SH-SY5Y (cell line): ENCODE results near the gene PLEKHG7.

Experiments used
- GATA2 ChIP-seq: IDR thresholded peaks from 2 replicates; pipeline ENCODE4 v1.6.1; 2011; ENCODE audit warnings: mild to moderate bottlenecking, low read depth, low read length
- GATA3 ChIP-seq: IDR thresholded peaks from 2 replicates; pipeline ENCODE4 v1.6.1; 2011; ENCODE audit warnings: low read depth, mild to moderate bottlenecking, low read length, moderate library complexity

GRCh38 chr12:92784356-92784755 is 81.6 kb downstream of the PLEKHG7 start:
- TF ChIP-seq GATA2 (no peak), GATA3 (no peak)
